ENCODE data around the gene GPC3.

GPC3 gene

GRCh38 chrX:133570549-133570948 is 414.8 kb downstream of the GPC3 start:
- WGBS (ENCODE audit: insufficient coverage): no CpG with 5 or more reads among the region's 1 CpG
- Histone ChIP-seq H3K27me3 (replicated peaks in 2 of 5; ENCODE audit: control insufficient read depth in 4 of 5, insufficient read depth in 5 of 5, low read length in 4 of 5) (no peaks in the 10 kb centered on the region), H3K36me3 (ENCODE audit: control insufficient read depth in 4 of 4, insufficient read depth in 4 of 4, low read length in 3 of 4) (no peaks in the 10 kb centered on the region), H3K27ac (ENCODE audit: insufficient read depth in 1 of 2, low read depth in 1 of 2, low read length in 2 of 2, poor library complexity in 1 of 2, severe bottlenecking in 2 of 2) (no peak overlapping the region), H3K4me3 (ENCODE audit: control insufficient read depth in 1 of 7, extremely low read depth in 1 of 7, insufficient read depth in 4 of 7, low read depth in 2 of 7, low read length in 6 of 7) (no peak overlapping the region), H3K9me3 (ENCODE audit: control extremely low read depth in 1 of 5, control insufficient read depth in 4 of 5, insufficient read depth in 2 of 5, low read depth in 1 of 5, low read length in 4 of 5) (peaks cover 0 to 1% (median 0%) of the 10 kb centered on the region in 5 experiments), H3K4me1 (ENCODE audit: control extremely low read depth in 1 of 4, control insufficient read depth in 4 of 4, insufficient read depth in 4 of 4, low read length in 3 of 4) (no peaks in the 10 kb centered on the region)
- ChIA-PET CTCF (interaction anchor here (0.7 kb wide), 1 partner anchor 231 kb away, joined by 3 read pairs; no protein-coding TSS in a partner anchor), POLR2A (no interaction called here)
- no peak for DNase-seq

GRCh38 chrX:133569217-133569616 is 416.2 kb downstream of the GPC3 start:
- Histone ChIP-seq H3K36me3 (ENCODE audit: control insufficient read depth in 4 of 4, insufficient read depth in 4 of 4, low read length in 3 of 4) (no peaks in the 10 kb centered on the region), H3K9me3 (ENCODE audit: control extremely low read depth in 1 of 5, control insufficient read depth in 4 of 5, insufficient read depth in 2 of 5, low read depth in 1 of 5, low read length in 4 of 5) (peaks cover 0 to 1% (median 0%) of the 10 kb centered on the region in 5 experiments), H3K27me3 (replicated peaks in 2 of 5; ENCODE audit: control insufficient read depth in 4 of 5, insufficient read depth in 5 of 5, low read length in 4 of 5) (no peaks in the 10 kb centered on the region), H3K27ac (ENCODE audit: insufficient read depth in 1 of 2, low read depth in 1 of 2, low read length in 2 of 2, poor library complexity in 1 of 2, severe bottlenecking in 2 of 2) (no peak overlapping the region), H3K4me1 (ENCODE audit: control extremely low read depth in 1 of 4, control insufficient read depth in 4 of 4, insufficient read depth in 4 of 4, low read length in 3 of 4) (no peaks in the 10 kb centered on the region), H3K4me3 (ENCODE audit: control insufficient read depth in 1 of 7, extremely low read depth in 1 of 7, insufficient read depth in 4 of 7, low read depth in 2 of 7, low read length in 6 of 7) (no peak overlapping the region)
- CTCF ChIA-PET: no interaction called here
- DNase-seq: no peak
- POLR2A ChIA-PET: no interaction called here

- DNase-seq: no peak
- H3K27ac ChIP-seq (ENCODE audit: insufficient read depth in 1 of 2, low read depth in 1 of 2, low read length in 2 of 2, poor library complexity in 1 of 2, severe bottlenecking in 2 of 2): no peak overlapping the region
- H3K27me3 ChIP-seq (replicated peaks in 2 of 5; ENCODE audit: control insufficient read depth in 4 of 5, insufficient read depth in 5 of 5, low read length in 4 of 5): no peaks in the 10 kb centered on the region
- H3K9me3 ChIP-seq (ENCODE audit: control extremely low read depth in 1 of 5, control insufficient read depth in 4 of 5, insufficient read depth in 2 of 5, low read depth in 1 of 5, low read length in 4 of 5): no peaks in the 10 kb centered on the region
- ChIA-PET CTCF (no interaction called here), POLR2A (no interaction called here)
- H3K4me3 ChIP-seq (ENCODE audit: control insufficient read depth in 1 of 7, extremely low read depth in 1 of 7, insufficient read depth in 4 of 7, low read depth in 2 of 7, low read length in 6 of 7): no peak overlapping the region
- H3K4me1 ChIP-seq (ENCODE audit: control extremely low read depth in 1 of 4, control insufficient read depth in 4 of 4, insufficient read depth in 4 of 4, low read length in 3 of 4): no peaks in the 10 kb centered on the region
- H3K36me3 ChIP-seq (ENCODE audit: control insufficient read depth in 4 of 4, insufficient read depth in 4 of 4, low read length in 3 of 4): no peaks in the 10 kb centered on the region
- WGBS (ENCODE audit: insufficient coverage): no CpG with 5 or more reads among the region's 1 CpG
These were observed 417.3 kb downstream of the GPC3 start for GRCh38 chrX:133568109-133568508.

- POLR2A ChIA-PET: no interaction called here
- WGBS (ENCODE audit: insufficient coverage): 100% methylated on average over 1 of the region's 1 CpG
- H3K9me3 ChIP-seq (ENCODE audit: control extremely low read depth in 1 of 5, control insufficient read depth in 4 of 5, insufficient read depth in 2 of 5, low read depth in 1 of 5, low read length in 4 of 5): no peaks in the 10 kb centered on the region
- H3K27me3 ChIP-seq (replicated peaks in 2 of 5; ENCODE audit: control insufficient read depth in 4 of 5, insufficient read depth in 5 of 5, low read length in 4 of 5): no peaks in the 10 kb centered on the region
- H3K4me1 ChIP-seq (ENCODE audit: control extremely low read depth in 1 of 4, control insufficient read depth in 4 of 4, insufficient read depth in 4 of 4, low read length in 3 of 4): no peaks in the 10 kb centered on the region
- no peaks in the 10 kb centered on the region for H3K36me3 ChIP-seq (ENCODE audit: control insufficient read depth in 4 of 4, insufficient read depth in 4 of 4, low read length in 3 of 4)
- H3K27ac ChIP-seq (ENCODE audit: insufficient read depth in 1 of 2, low read depth in 1 of 2, low read length in 2 of 2, poor library complexity in 1 of 2, severe bottlenecking in 2 of 2): no peak overlapping the region
- DNase-seq: no peak
- CTCF ChIA-PET: no interaction called here
- H3K4me3 ChIP-seq (ENCODE audit: control insufficient read depth in 1 of 7, extremely low read depth in 1 of 7, insufficient read depth in 4 of 7, low read depth in 2 of 7, low read length in 6 of 7): no peak overlapping the region
These were observed 418.5 kb downstream of the GPC3 start for GRCh38 chrX:133566876-133567275.

GRCh38 chrX:133563705-133564104 is 421.7 kb downstream of the GPC3 start:
- ChIA-PET CTCF (no interaction called here), POLR2A (no interaction called here)
- 100% methylated on average over 1 of the region's 2 CpGs for WGBS (ENCODE audit: insufficient coverage)
- Histone ChIP-seq H3K4me3 (ENCODE audit: control insufficient read depth in 1 of 7, extremely low read depth in 1 of 7, insufficient read depth in 4 of 7, low read depth in 2 of 7, low read length in 6 of 7) (no peak overlapping the region), H3K27ac (ENCODE audit: insufficient read depth in 1 of 2, low read depth in 1 of 2, low read length in 2 of 2, poor library complexity in 1 of 2, severe bottlenecking in 2 of 2) (no peak overlapping the region), H3K27me3 (replicated peaks in 2 of 5; ENCODE audit: control insufficient read depth in 4 of 5, insufficient read depth in 5 of 5, low read length in 4 of 5) (peaks cover 0 to 3% (median 0%) of the 10 kb centered on the region in 5 experiments), H3K9me3 (ENCODE audit: control extremely low read depth in 1 of 5, control insufficient read depth in 4 of 5, insufficient read depth in 2 of 5, low read depth in 1 of 5, low read length in 4 of 5) (no peaks in the 10 kb centered on the region), H3K36me3 (ENCODE audit: control insufficient read depth in 4 of 4, insufficient read depth in 4 of 4, low read length in 3 of 4) (no peaks in the 10 kb centered on the region), H3K4me1 (ENCODE audit: control extremely low read depth in 1 of 4, control insufficient read depth in 4 of 4, insufficient read depth in 4 of 4, low read length in 3 of 4) (no peaks in the 10 kb centered on the region)
- DNase-seq: no peak

GRCh38 chrX:133561251-133561650 is 424.1 kb downstream of the GPC3 start:
- Histone ChIP-seq H3K9me3 (ENCODE audit: control extremely low read depth in 1 of 5, control insufficient read depth in 4 of 5, insufficient read depth in 2 of 5, low read depth in 1 of 5, low read length in 4 of 5) (no peaks in the 10 kb centered on the region), H3K27ac (ENCODE audit: insufficient read depth in 1 of 2, low read depth in 1 of 2, low read length in 2 of 2, poor library complexity in 1 of 2, severe bottlenecking in 2 of 2) (no peak overlapping the region), H3K27me3 (replicated peaks in 2 of 5; ENCODE audit: control insufficient read depth in 4 of 5, insufficient read depth in 5 of 5, low read length in 4 of 5) (peaks cover 0 to 3% (median 0%) of the 10 kb centered on the region in 5 experiments), H3K4me3 (ENCODE audit: control insufficient read depth in 1 of 7, extremely low read depth in 1 of 7, insufficient read depth in 4 of 7, low read depth in 2 of 7, low read length in 6 of 7) (no peak overlapping the region), H3K4me1 (ENCODE audit: control extremely low read depth in 1 of 4, control insufficient read depth in 4 of 4, insufficient read depth in 4 of 4, low read length in 3 of 4) (no peaks in the 10 kb centered on the region), H3K36me3 (ENCODE audit: control insufficient read depth in 4 of 4, insufficient read depth in 4 of 4, low read length in 3 of 4) (no peaks in the 10 kb centered on the region)
- ChIA-PET POLR2A (no interaction called here), CTCF (interaction anchor here (0.6 kb wide), 1 partner anchor 88 kb away, joined by 3 read pairs; no protein-coding TSS in a partner anchor)
- no peak for DNase-seq

- no peak for DNase-seq
- Histone ChIP-seq H3K27me3 (replicated peaks in 2 of 5; ENCODE audit: control insufficient read depth in 4 of 5, insufficient read depth in 5 of 5, low read length in 4 of 5) (peaks cover 0 to 3% (median 0%) of the 10 kb centered on the region in 5 experiments), H3K36me3 (ENCODE audit: control insufficient read depth in 4 of 4, insufficient read depth in 4 of 4, low read length in 3 of 4) (no peaks in the 10 kb centered on the region), H3K9me3 (ENCODE audit: control extremely low read depth in 1 of 5, control insufficient read depth in 4 of 5, insufficient read depth in 2 of 5, low read depth in 1 of 5, low read length in 4 of 5) (peaks cover 0 to 3% (median 0%) of the 10 kb centered on the region in 5 experiments), H3K4me3 (ENCODE audit: control insufficient read depth in 1 of 7, extremely low read depth in 1 of 7, insufficient read depth in 4 of 7, low read depth in 2 of 7, low read length in 6 of 7) (no peak overlapping the region), H3K27ac (ENCODE audit: insufficient read depth in 1 of 2, low read depth in 1 of 2, low read length in 2 of 2, poor library complexity in 1 of 2, severe bottlenecking in 2 of 2) (no peak overlapping the region), H3K4me1 (ENCODE audit: control extremely low read depth in 1 of 4, control insufficient read depth in 4 of 4, insufficient read depth in 4 of 4, low read length in 3 of 4) (no peaks in the 10 kb centered on the region)
- 78% methylated on average over 7 of the region's 7 CpGs for WGBS (ENCODE audit: insufficient coverage)
- ChIA-PET POLR2A (no interaction called here), CTCF (no interaction called here)
These were observed 425.5 kb downstream of the GPC3 start for GRCh38 chrX:133559909-133560308.

Data from common myeloid progenitor, CD34-positive (primary cell).